ENCODE measurements around the gene JMJD7. TPM values are rescaled to one million over a fixed set of nuclear protein-coding genes. Genes with fewer than 3 reads are reported as not detected.

JMJD7 gene
- polyA plus RNA-seq, 5 donors = 12.2 to 14.4 (median 13.0) TPM

GRCh38 chr15:41881550-41881919, 53.6 kb downstream of the JMJD7 start:
- no peak for DNase-seq

- DNase-seq = no peak
Measured at GRCh38 chr15:41881920-41882688, 54.2 kb downstream of the JMJD7 start.

- DNase-seq = no peak
Measured at GRCh38 chr15:41882689-41883483, 55.0 kb downstream of the JMJD7 start.

GRCh38 chr15:41883484-41883825, 55.6 kb downstream of the JMJD7 start:
- no peak for DNase-seq

- DNase-seq = no peak
Measured at GRCh38 chr15:41884458-41884857, 56.6 kb downstream of the JMJD7 start.

GRCh38 chr15:41885321-41885720, 57.4 kb downstream of the JMJD7 start:
- no peak for DNase-seq

GRCh38 chr15:41885841-41886240, 57.9 kb downstream of the JMJD7 start:
- DNase-seq = no peak

- DNase-seq = no peak
Measured at GRCh38 chr15:41886741-41887140, 58.8 kb downstream of the JMJD7 start.

- DNase-seq = no peak
Measured at GRCh38 chr15:41887161-41887560, 59.3 kb downstream of the JMJD7 start.

Other genes with a start within 250 kb of the JMJD7 start
- 10 to 100 TPM; 23.9 to 41.5 (median 35.3) TPM for gene MGA, start 167.7 kb upstream of the JMJD7 start, polyA plus RNA-seq (ENCODE audit: insufficient read depth in 1 of 5, insufficient read length in 5 of 5, low replicate concordance in 1 of 5)
- gene MAPKBP1, start 53.6 kb upstream of the JMJD7 start, polyA plus RNA-seq (ENCODE audit: insufficient read depth in 1 of 5, insufficient read length in 5 of 5, low replicate concordance in 1 of 5) = 10 to 100 TPM; 18.2 to 22.7 (median 20.5) TPM
- gene PLA2G4B, start 10.8 kb downstream of the JMJD7 start, polyA plus RNA-seq (ENCODE audit: insufficient read depth in 1 of 5, insufficient read length in 5 of 5, low replicate concordance in 1 of 5) = 10 to 100 TPM in 4 of 5 donors, 1 to 10 TPM in 1; 9.7 to 19.2 (median 12.7) TPM
- gene SPTBN5, start 66.0 kb downstream of the JMJD7 start, polyA plus RNA-seq (ENCODE audit: insufficient read depth in 1 of 5, insufficient read length in 5 of 5, low replicate concordance in 1 of 5) = 1 to 10 TPM in 4 of 5 donors, under 1 TPM in 1; 0.99 to 1.8 (median 1.4) TPM
- 10 to 100 TPM in 4 of 5 donors, 1 to 10 TPM in 1; 9.7 to 14.5 (median 11.9) TPM for gene EHD4, start 144.5 kb downstream of the JMJD7 start, polyA plus RNA-seq (ENCODE audit: insufficient read depth in 1 of 5, insufficient read length in 5 of 5, low replicate concordance in 1 of 5)
- gene PLA2G4E, start 192.9 kb downstream of the JMJD7 start, polyA plus RNA-seq (ENCODE audit: insufficient read depth in 1 of 5, insufficient read length in 5 of 5, low replicate concordance in 1 of 5) = under 1 TPM in 4 of 5 donors, not detected in 1; 0.06 to 0.15 (median 0.10) TPM

Measured in right lung (tissue), 5 donors.